CD14-positive monocyte (primary cell): ENCODE measurements around the gene SETBP1. TPM values are rescaled to one million over a fixed set of nuclear protein-coding genes. Genes with fewer than 3 reads are reported as not detected.

Experiments used
- DNase-seq, 3 donors: peaks; one replicate each; pipeline ENCODE4 v3.0.0-alpha.2; 2011 to 2022
- H2AFZ ChIP-seq: 2 replicates; pipeline ENCODE4 v1.6.0; 2012; ENCODE audit warnings: mild to moderate bottlenecking, low read depth, low read length, inconsistent platforms; ENCODE audit not compliant: insufficient read depth, poor library complexity, severe bottlenecking
- H3K27ac ChIP-seq, 2 donors: 1 replicate in 1 of 2; 2 replicates in 1 of 2; pipeline ENCODE4 v1.5.1; 2012 to 2013; ENCODE audit warnings: low read length in 2 of 2, control low read depth in 1 of 2, inconsistent platforms in 1 of 2, low read depth in 1 of 2, mild to moderate bottlenecking in 1 of 2
- H3K27me3 ChIP-seq, 2 donors: one replicate each; pipeline versions ENCODE4 v1.6.0 to v1.6.1; 2011 to 2013; ENCODE audit warnings: low read length in 2 of 2; ENCODE audit not compliant: control insufficient read depth in 2 of 2, insufficient read depth in 2 of 2
- H3K36me3 ChIP-seq, 2 donors: replicated peaks in 1 of 2; 1 replicate in 1 of 2; 2 replicates in 1 of 2; pipeline versions ENCODE4 v1.5.1 to v1.6.1; 2012 to 2013; ENCODE audit warnings: low read length in 2 of 2, control low read depth in 1 of 2, inconsistent platforms in 1 of 2, mild to moderate bottlenecking in 1 of 2; ENCODE audit not compliant: insufficient read depth in 2 of 2, control insufficient read depth in 1 of 2
- H3K4me1 ChIP-seq, 2 donors: 1 replicate in 1 of 2; 2 replicates in 1 of 2; pipeline versions ENCODE4 v1.5.1 to v1.6.1; 2012 to 2013; ENCODE audit warnings: low read length in 2 of 2, control low read depth in 1 of 2, inconsistent platforms in 1 of 2, mild to moderate bottlenecking in 1 of 2, moderate library complexity in 1 of 2; ENCODE audit not compliant: insufficient read depth in 2 of 2, control insufficient read depth in 1 of 2
- H3K4me2 ChIP-seq: replicated peaks from 2 replicates; pipeline ENCODE3; 2012; ENCODE audit warnings: low read length, moderate library complexity, mild to moderate bottlenecking; ENCODE audit not compliant: poor library complexity, severe bottlenecking; ENCODE audit errors: extremely low read depth
- H3K4me3 ChIP-seq, 3 experiments: fragments of 200-600 bp in 1 of 3; sonication (generic) in 1 of 3; replicated peaks in 1 of 3; 1 replicate in 2 of 3; 2 replicates in 1 of 3; pipeline ENCODE4 v1.5.1; 2011 to 2013; ENCODE audit warnings: low read length in 3 of 3, mild to moderate bottlenecking in 3 of 3, control low read depth in 2 of 3, low read depth in 2 of 3, inconsistent platforms in 1 of 3, moderate library complexity in 1 of 3
- H3K79me2 ChIP-seq: 2 replicates; pipeline ENCODE4 v1.6.0; 2012; ENCODE audit warnings: mild to moderate bottlenecking, control low read depth, inconsistent platforms, low read length, moderate library complexity; ENCODE audit not compliant: insufficient read depth
- H3K9ac ChIP-seq: 2 replicates; pipeline ENCODE4 v1.6.0; 2017; ENCODE audit warnings: low read length, mild to moderate bottlenecking; ENCODE audit not compliant: insufficient read depth, poor library complexity, severe bottlenecking
- H3K9me3 ChIP-seq, 2 donors: replicated peaks in 1 of 2; 1 replicate in 1 of 2; 2 replicates in 1 of 2; pipeline versions ENCODE4 v1.5.1 to v1.6.1; 2012 to 2013; ENCODE audit warnings: low read length in 2 of 2, control low read depth in 1 of 2; ENCODE audit not compliant: control insufficient read depth in 1 of 2, insufficient read depth in 1 of 2
- H4K20me1 ChIP-seq: 2 replicates; pipeline ENCODE4 v1.6.0; 2012; ENCODE audit warnings: mild to moderate bottlenecking, low read length, control low read depth, moderate library complexity; ENCODE audit not compliant: insufficient read depth
- H3K27ac Mint-ChIP-seq, 7 donors: one replicate each; pipeline ENCODE4 v1.8.0; 2020; ENCODE audit warnings: mild to moderate bottlenecking in 7 of 7, mixed read lengths in 7 of 7, moderate library complexity in 6 of 7, inconsistent platforms in 2 of 7
- H3K27me3 Mint-ChIP-seq, 3 donors: one replicate each; pipeline ENCODE4 v1.8.0; 2021 to 2022; ENCODE audit warnings: low read depth in 3 of 3, mild to moderate bottlenecking in 3 of 3, mixed read lengths in 3 of 3, moderate library complexity in 3 of 3, inconsistent platforms in 1 of 3
- H3K36me3 Mint-ChIP-seq, 2 donors: one replicate each; pipeline ENCODE4 v1.8.0; 2020; ENCODE audit warnings: mixed read lengths in 2 of 2, inconsistent platforms in 1 of 2, mild to moderate bottlenecking in 1 of 2
- H3K4me1 Mint-ChIP-seq: one replicate; pipeline ENCODE4 v1.8.0; 2020; ENCODE audit warnings: mild to moderate bottlenecking, mixed read lengths
- H3K4me3 Mint-ChIP-seq, 2 donors: one replicate each; pipeline ENCODE4 v1.8.0; 2020; ENCODE audit warnings: mild to moderate bottlenecking in 2 of 2, mixed read lengths in 2 of 2, moderate library complexity in 1 of 2
- H3K9me3 Mint-ChIP-seq, 7 donors: one replicate each; pipeline ENCODE4 v1.8.0; 2020 to 2022; ENCODE audit warnings: mixed read lengths in 7 of 7, mild to moderate bottlenecking in 6 of 7, moderate library complexity in 6 of 7, inconsistent platforms in 2 of 7
- CTCF ChIP-seq: fragments of 200-600 bp; IDR thresholded peaks from one replicate; pipeline ENCODE4 v1.8.0; 2022; ENCODE audit warnings: antibody characterized with exemption, mild to moderate bottlenecking
- WGBS: methylation state at CpG from one replicate; pipeline ENCODE4 v1.1.5; 2013; ENCODE audit warnings: missing lambda C conversion rate; ENCODE audit not compliant: insufficient coverage; 5-methylcytosine and 5-hydroxymethylcytosine counted together
- intact Hi-C, 2 donors: fragments of 100-400 bp; cut with micrococcal nuclease; formaldehyde crosslinking; loops; one replicate each; pipeline versions ENCODE4 v1.15.0 to v1.15.1; 2023
- polyA plus RNA-seq, 3 donors: library from polyadenylated mRNA; depleted of rRNA in 1 of 3; unstranded in 2 of 3; stranded (reverse) in 1 of 3; fragments of 300-500 nt in 2 of 3; fragments of >200 nt in 1 of 3; fragmentation: Illumina TruSeq in 2 of 3; gene quantifications; 1 replicate in 2 of 3; 2 replicates in 1 of 3; pipeline ENCODE4 v1.2.3, GENCODE V29; 2012 to 2021

SETBP1 gene
- polyA plus RNA-seq, 3 donors: 0.01 to 1.2 TPM; not detected in 1

DNA sequence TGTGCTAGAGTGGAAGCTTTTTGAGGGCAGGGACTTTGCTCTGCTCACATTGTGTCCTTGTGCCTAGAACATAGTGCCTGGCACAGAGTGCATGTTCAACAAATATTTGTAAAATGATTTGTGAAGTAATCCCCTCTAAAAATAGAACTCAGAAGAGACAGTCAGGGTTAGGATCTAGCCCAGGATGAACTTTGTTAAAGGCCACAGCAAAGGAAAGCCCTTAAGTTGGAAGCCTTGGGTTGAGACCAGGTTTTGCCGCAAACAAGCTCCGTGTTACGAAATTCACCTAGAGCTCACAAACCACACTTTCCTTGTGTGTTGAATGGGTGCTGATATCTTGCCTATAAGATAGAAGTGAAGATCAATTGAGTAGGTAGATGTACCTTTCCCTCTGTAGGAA, 84.2 kb downstream of the SETBP1 start:
- Histone ChIP-seq H3K79me2 (no peaks in the 10 kb centered on the region), H3K4me2 (no peak overlapping the region), H3K4me1 (peaks cover 20 to 22% of the 10 kb centered on the region in 2 donors), H3K36me3 (no peaks in the 10 kb centered on the region), H2AFZ (no peak overlapping the region), H3K27me3 (peaks cover 0 to 15% of the 10 kb centered on the region in 2 donors), H3K9me3 (no peaks in the 10 kb centered on the region), H3K4me3 (no peak overlapping the region), H3K27ac (no peak overlapping the region), H4K20me1 (no peaks in the 10 kb centered on the region), H3K9ac (no peak overlapping the region)
- intact Hi-C loops: no loop called here
- peaks cover 8 to 21% (median 10%) of the 10 kb centered on the region in 3 donors for H3K27me3 Mint-ChIP-seq
- no peak for DNase-seq
- no peak overlapping the region for H3K4me3 Mint-ChIP-seq
- no CpG with 5 or more reads among the region's 3 CpGs for WGBS
- H3K9me3 Mint-ChIP-seq: peaks cover 0 to 1% (median 0%) of the 10 kb centered on the region in 7 donors
- H3K36me3 Mint-ChIP-seq: peaks cover 3 to 5% of the 10 kb centered on the region in 2 donors
- peaks cover 25% of the 10 kb centered on the region for H3K4me1 Mint-ChIP-seq
- TF ChIP-seq CTCF: no peak
- no peak overlapping the region for H3K27ac Mint-ChIP-seq

GRCh38 chr18:44765456-44765855, 84.8 kb downstream of the SETBP1 start:
- Histone ChIP-seq H3K9ac (no peak overlapping the region), H3K27me3 (peaks cover 0 to 15% of the 10 kb centered on the region in 2 donors), H3K4me3 (no peak overlapping the region), H4K20me1 (no peaks in the 10 kb centered on the region), H3K79me2 (no peaks in the 10 kb centered on the region), H3K4me1 (peaks cover 14 to 16% of the 10 kb centered on the region in 2 donors), H2AFZ (no peak overlapping the region), H3K4me2 (no peak overlapping the region), H3K36me3 (no peaks in the 10 kb centered on the region), H3K9me3 (no peaks in the 10 kb centered on the region), H3K27ac (no peak overlapping the region)
- H3K36me3 Mint-ChIP-seq: peaks cover 5% of the 10 kb centered on the region in 2 donors
- peaks cover 0 to 1% (median 0%) of the 10 kb centered on the region in 7 donors for H3K9me3 Mint-ChIP-seq
- intact Hi-C loops: no loop called here
- no peak for DNase-seq
- no peak overlapping the region for H3K4me3 Mint-ChIP-seq
- WGBS: no CpG with 5 or more reads among the region's 3 CpGs
- peaks cover 8 to 24% (median 12%) of the 10 kb centered on the region in 3 donors for H3K27me3 Mint-ChIP-seq
- peaks cover 19% of the 10 kb centered on the region for H3K4me1 Mint-ChIP-seq
- TF ChIP-seq CTCF: no peak
- H3K27ac Mint-ChIP-seq: no peak overlapping the region
